H9 (cell line): ENCODE measurements around the gene CCNYL1. TPM values are rescaled to one million over a fixed set of nuclear protein-coding genes. Genes with fewer than 3 reads are reported as not detected.

Experiments used
- DNase-seq: peaks from one replicate; pipeline ENCODE4 v3.0.0-alpha.2; 2017
- H2AFZ ChIP-seq: one replicate; pipeline ENCODE4 v1.6.1; 2013; ENCODE audit warnings: mild to moderate bottlenecking, low read length, control low read depth, moderate library complexity
- H2AK5ac ChIP-seq: 2 replicates; pipeline ENCODE4 v1.6.1; 2013; ENCODE audit warnings: low read length, control low read depth, mixed read lengths; ENCODE audit not compliant: insufficient read length
- H2BK120ac ChIP-seq: one replicate; pipeline ENCODE4 v1.6.1; 2013; ENCODE audit warnings: low read depth, mild to moderate bottlenecking, low read length, control low read depth, inconsistent platforms; ENCODE audit not compliant: poor library complexity, severe bottlenecking
- H2BK12ac ChIP-seq: 2 replicates; pipeline ENCODE4 v1.6.1; 2013; ENCODE audit warnings: low read length, control low read depth, mixed read lengths, low read depth; ENCODE audit not compliant: insufficient read length
- H2BK15ac ChIP-seq: 2 replicates; pipeline ENCODE4 v1.6.1; 2013; ENCODE audit warnings: low read depth, low read length, control low read depth
- H2BK20ac ChIP-seq: one replicate; pipeline ENCODE4 v1.6.1; 2013; ENCODE audit warnings: low read depth, mild to moderate bottlenecking, low read length, control low read depth, inconsistent platforms; ENCODE audit not compliant: poor library complexity, severe bottlenecking
- H2BK5ac ChIP-seq: 2 replicates; pipeline ENCODE4 v1.6.1; 2013; ENCODE audit warnings: low read length, control low read depth, mixed read lengths; ENCODE audit not compliant: insufficient read length
- H3K14ac ChIP-seq: 2 replicates; pipeline ENCODE4 v1.6.1; 2013; ENCODE audit warnings: low read length, control low read depth; ENCODE audit not compliant: insufficient read depth
- H3K18ac ChIP-seq: 2 replicates; pipeline ENCODE4 v1.6.1; 2013; ENCODE audit warnings: low read depth, mild to moderate bottlenecking, mixed read lengths, low read length, control low read depth; ENCODE audit not compliant: insufficient read length
- H3K23ac ChIP-seq: 2 replicates; pipeline ENCODE4 v1.6.1; 2013; ENCODE audit warnings: low read length, control low read depth, mixed read lengths, low read depth; ENCODE audit not compliant: insufficient read length
- H3K23me2 ChIP-seq: 2 replicates; pipeline ENCODE4 v1.6.1; 2013; ENCODE audit warnings: low read depth, mild to moderate bottlenecking, mixed read lengths, low read length, control low read depth; ENCODE audit not compliant: insufficient read length, poor library complexity, severe bottlenecking
- H3K27ac ChIP-seq: 2 replicates; pipeline ENCODE4 v1.5.1; 2013; ENCODE audit warnings: low read length, control low read depth, mixed read lengths, low read depth; ENCODE audit not compliant: insufficient read length
- H3K27me3 ChIP-seq: 2 replicates; pipeline ENCODE4 v1.6.1; 2013; ENCODE audit warnings: low read length, control low read depth, inconsistent platforms; ENCODE audit not compliant: insufficient read depth
- H3K4ac ChIP-seq: 2 replicates; pipeline ENCODE4 v1.6.1; 2013; ENCODE audit warnings: low read depth, mild to moderate bottlenecking, control low read depth, inconsistent platforms, low read length, moderate library complexity
- H3K4me1 ChIP-seq: 2 replicates; pipeline ENCODE4 v1.6.1; 2013; ENCODE audit warnings: low read length, control low read depth, inconsistent platforms; ENCODE audit not compliant: insufficient read depth
- H3K4me2 ChIP-seq: 2 replicates; pipeline ENCODE4 v1.6.1; 2013; ENCODE audit warnings: low read length, control low read depth, mixed read lengths; ENCODE audit not compliant: insufficient read length, insufficient read depth
- H3K56ac ChIP-seq: 2 replicates; pipeline ENCODE4 v1.6.1; 2013; ENCODE audit warnings: low read depth, mild to moderate bottlenecking, mixed read lengths, low read length, control low read depth; ENCODE audit not compliant: insufficient read length
- H3K79me1 ChIP-seq: 2 replicates; pipeline ENCODE4 v1.6.1; 2013; ENCODE audit warnings: low read depth, mild to moderate bottlenecking, moderate library complexity, low read length, control low read depth, inconsistent platforms; ENCODE audit not compliant: insufficient read depth, poor library complexity, severe bottlenecking
- H3K79me2 ChIP-seq: 2 replicates; pipeline ENCODE4 v1.6.1; 2013; ENCODE audit warnings: low read length, control low read depth, inconsistent platforms; ENCODE audit not compliant: insufficient read depth
- H3K9ac ChIP-seq: 2 replicates; pipeline ENCODE4 v1.6.1; 2013; ENCODE audit warnings: low read length, control low read depth, mixed read lengths; ENCODE audit not compliant: insufficient read length; ENCODE audit errors: extremely low read depth
- H3K9me3 ChIP-seq: one replicate; pipeline ENCODE4 v1.6.1; 2013; ENCODE audit warnings: low read depth, low read length, inconsistent platforms; ENCODE audit not compliant: control insufficient read depth
- H3T11ph ChIP-seq: one replicate; pipeline ENCODE4 v1.6.1; 2013; ENCODE audit warnings: mild to moderate bottlenecking, low read length, control low read depth, inconsistent platforms
- H4K20me1 ChIP-seq: one replicate; pipeline ENCODE4 v1.6.1; 2013; ENCODE audit not compliant: control insufficient read depth, insufficient read length, insufficient read depth
- H4K5ac ChIP-seq: 2 replicates; pipeline ENCODE4 v1.6.1; 2013; ENCODE audit warnings: low read depth, mild to moderate bottlenecking, mixed read lengths, low read length, control low read depth; ENCODE audit not compliant: insufficient read length
- H4K8ac ChIP-seq: replicated peaks from 2 replicates; pipeline ENCODE4 v1.6.1; 2013; ENCODE audit warnings: low read length, control low read depth, mixed read lengths, low read depth; ENCODE audit not compliant: insufficient read length
- H4K91ac ChIP-seq: 2 replicates; pipeline ENCODE4 v1.6.1; 2013; ENCODE audit warnings: low read depth, mild to moderate bottlenecking, moderate library complexity, mixed read lengths, low read length, control low read depth; ENCODE audit not compliant: insufficient read length
- H3K27ac Mint-ChIP-seq, 3 experiments: 2 replicates in 2 of 3; 3 replicates in 1 of 3; pipeline ENCODE4 v1.8.0; 2020 to 2021; ENCODE audit warnings: mixed read lengths in 3 of 3, mild to moderate bottlenecking in 1 of 3, moderate library complexity in 1 of 3
- H3K27me3 Mint-ChIP-seq: 2 replicates; pipeline ENCODE4 v1.8.0; 2021; ENCODE audit warnings: low read depth, mild to moderate bottlenecking, moderate library complexity, mixed read lengths
- H3K36me3 Mint-ChIP-seq, 3 experiments: 2 replicates in 2 of 3; 3 replicates in 1 of 3; pipeline ENCODE4 v1.8.0; 2020 to 2021; ENCODE audit warnings: low read depth in 3 of 3, mixed read lengths in 3 of 3; ENCODE audit not compliant: insufficient read depth in 1 of 3
- H3K4me1 Mint-ChIP-seq, 2 experiments: 2 replicates each; pipeline ENCODE4 v1.8.0; 2020; ENCODE audit warnings: mixed read lengths in 2 of 2
- H3K4me3 Mint-ChIP-seq, 2 experiments: 2 replicates in 1 of 2; 3 replicates in 1 of 2; pipeline ENCODE4 v1.8.0; 2020 to 2021; ENCODE audit warnings: mild to moderate bottlenecking in 2 of 2, mixed read lengths in 2 of 2, moderate library complexity in 1 of 2
- H3K9me3 Mint-ChIP-seq, 2 experiments: 2 replicates in 1 of 2; 3 replicates in 1 of 2; pipeline ENCODE4 v1.8.0; 2020; ENCODE audit warnings: mild to moderate bottlenecking in 2 of 2, mixed read lengths in 2 of 2, moderate library complexity in 1 of 2
- WGBS: extraction: QIAGEN DNeasy Blood & Tissue Kit; methylation state at CpG from one replicate; pipeline ENCODE4 v1.1.7; 2013; ENCODE audit warnings: missing lambda C conversion rate, low lambda C conversion rate, mixed read lengths; ENCODE audit not compliant: insufficient read length; ENCODE audit errors: extremely low coverage; 5-methylcytosine and 5-hydroxymethylcytosine counted together
- total RNA-seq: library from RNA; stranded (reverse); gene quantifications from 2 replicates; pipeline ENCODE4 v1.2.1, GENCODE V29; 2021
- TF ChIP-seq, protein P1 (sequence below): fragments of 200-600 bp; sonication (generic); conservative IDR thresholded peaks from 3 replicates; pipeline ENCODE4 v1.8.0; 2021; ENCODE audit warnings: antibody characterized with exemption, mild to moderate bottlenecking

CCNYL1 gene
- total RNA-seq, 1 experiment from 2014 or later, result 27.0 TPM

DNA sequence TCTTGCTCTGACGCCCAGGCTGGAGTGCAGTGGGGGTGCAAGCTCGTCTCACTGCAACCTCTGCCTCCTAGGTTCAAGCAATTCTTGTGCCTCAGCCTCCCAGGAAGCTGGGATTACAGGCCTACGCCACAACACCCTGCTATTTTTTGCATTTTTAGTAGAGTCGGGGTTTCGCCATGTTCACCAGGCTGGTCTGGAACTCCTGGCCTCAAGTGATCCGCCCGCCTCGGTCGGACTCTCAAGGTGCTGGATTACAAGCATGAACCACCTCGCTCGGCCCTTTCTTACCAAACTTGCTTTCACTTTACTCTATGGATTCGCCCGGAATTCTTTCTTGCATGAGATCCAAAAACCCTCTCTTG, 61.4 kb downstream of the CCNYL1 start:
- Histone ChIP-seq H3K4me2 (no peak overlapping the region), H3K56ac (no peak overlapping the region), H3K23me2 (peaks cover 17% of the 10 kb centered on the region), H4K91ac (no peak overlapping the region), H3K9ac (no peak overlapping the region), H2AFZ (no peak overlapping the region), H3K79me2 (peaks cover 8% of the 10 kb centered on the region; the same call in 1 of the 2 replicates), H3K4ac (no peak overlapping the region), H3K23ac (no peak overlapping the region), H2BK20ac (no peak overlapping the region), H3K27me3 (no peaks in the 10 kb centered on the region), H2BK15ac (no peak overlapping the region), H4K5ac (no peak overlapping the region), H2BK12ac (no peak overlapping the region), H4K8ac (no peak overlapping the region), H4K20me1 (peaks cover 4% of the 10 kb centered on the region), H2BK120ac (no peak overlapping the region), H2AK5ac (no peak overlapping the region), H2BK5ac (no peak overlapping the region), H3K18ac (peak overlapping the region; percentile 81), H3K27ac (no peak overlapping the region), H3T11ph (no peak overlapping the region), H3K79me1 (no peaks in the 10 kb centered on the region), H3K4me1 (no peaks in the 10 kb centered on the region; the same call in 1 of the 2 replicates), H3K14ac (no peak overlapping the region), H3K9me3 (no peaks in the 10 kb centered on the region)
- H3K27ac Mint-ChIP-seq, result peak overlapping the region; percentile 23 to 95 (median 50); a peak in 4 of 7 replicates
- peaks cover under 1 to 11% (median 6%) of the 10 kb centered on the region in 3 experiments; a peak in 6 of 7 replicates for H3K36me3 Mint-ChIP-seq
- no CpG with 5 or more reads among the region's 13 CpGs for WGBS
- H3K4me3 Mint-ChIP-seq, result no peak overlapping the region
- no peak for DNase-seq
- TF ChIP-seq, protein P1, sequence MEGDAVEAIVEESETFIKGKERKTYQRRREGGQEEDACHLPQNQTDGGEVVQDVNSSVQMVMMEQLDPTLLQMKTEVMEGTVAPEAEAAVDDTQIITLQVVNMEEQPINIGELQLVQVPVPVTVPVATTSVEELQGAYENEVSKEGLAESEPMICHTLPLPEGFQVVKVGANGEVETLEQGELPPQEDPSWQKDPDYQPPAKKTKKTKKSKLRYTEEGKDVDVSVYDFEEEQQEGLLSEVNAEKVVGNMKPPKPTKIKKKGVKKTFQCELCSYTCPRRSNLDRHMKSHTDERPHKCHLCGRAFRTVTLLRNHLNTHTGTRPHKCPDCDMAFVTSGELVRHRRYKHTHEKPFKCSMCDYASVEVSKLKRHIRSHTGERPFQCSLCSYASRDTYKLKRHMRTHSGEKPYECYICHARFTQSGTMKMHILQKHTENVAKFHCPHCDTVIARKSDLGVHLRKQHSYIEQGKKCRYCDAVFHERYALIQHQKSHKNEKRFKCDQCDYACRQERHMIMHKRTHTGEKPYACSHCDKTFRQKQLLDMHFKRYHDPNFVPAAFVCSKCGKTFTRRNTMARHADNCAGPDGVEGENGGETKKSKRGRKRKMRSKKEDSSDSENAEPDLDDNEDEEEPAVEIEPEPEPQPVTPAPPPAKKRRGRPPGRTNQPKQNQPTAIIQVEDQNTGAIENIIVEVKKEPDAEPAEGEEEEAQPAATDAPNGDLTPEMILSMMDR, result no peak
- H3K27me3 Mint-ChIP-seq, result no peaks in the 10 kb centered on the region
- no peaks in the 10 kb centered on the region; a peak in 1 of 5 replicates for H3K9me3 Mint-ChIP-seq
- peaks cover 39 to 48% of the 10 kb centered on the region in 2 experiments for H3K4me1 Mint-ChIP-seq
